ENCODE measurements around the gene SPEM3. TPM values are rescaled to one million over a fixed set of nuclear protein-coding genes. Genes with fewer than 3 reads are reported as not detected.
"Not testable (repeated sequence)": the region's sequence is repeated elsewhere in the genome, so short reads cannot be mapped to it uniquely, and the experiment has no call there.

SPEM3 gene
- total RNA-seq, 4 donors from 2014 or later = not detected

GRCh38 chr17:7480089-7480384, 51.4 kb downstream of the SPEM3 start:
- no peak for TF ChIP-seq CTCF (IDR thresholded peaks at IDR 0.05; ENCODE audit: low read depth)

GRCh38 chr17:7481275-7481674, 52.6 kb downstream of the SPEM3 start, which contains the start of gene SLC35G6:
SLC35G6 (plus strand) TSS chr17:7481446; CDS start chr17:7481517, 71 bp downstream.
- TF ChIP-seq CTCF (IDR thresholded peaks at IDR 0.05; ENCODE audit: low read depth) = not testable (repeated sequence)

Other genes starting within 250 kb of the SPEM3 start
- gene ASGR1, start 249.5 kb upstream of the SPEM3 start, total RNA-seq = 1 to 10 TPM; 2.4 to 5.9 (median 3.8) TPM
- gene DLG4, start 209.0 kb upstream of the SPEM3 start, total RNA-seq = 10 to 100 TPM in 1 of 4 donors, 1 to 10 TPM in 3; 3.3 to 17.0 (median 6.9) TPM
- 1,000 to 10,000 TPM in 1 of 4 donors, 100 to 1,000 TPM in 3; 533 to 1,103 (median 672) TPM for gene ACADVL, start 208.9 kb upstream of the SPEM3 start, total RNA-seq
- 10 to 100 TPM; 23.5 to 36.5 (median 27.1) TPM for gene DVL2, start 194.3 kb upstream of the SPEM3 start, total RNA-seq
- gene PHF23, start 189.4 kb upstream of the SPEM3 start, total RNA-seq = 10 to 100 TPM; 14.5 to 27.6 (median 19.3) TPM
- gene GABARAP, start 186.4 kb upstream of the SPEM3 start, total RNA-seq = 100 to 1,000 TPM; 350 to 658 (median 462) TPM
- 10 to 100 TPM; 71.8 to 86.4 (median 81.1) TPM for gene CTDNEP1, start 177.1 kb upstream of the SPEM3 start, total RNA-seq
- gene ELP5, start 176.6 kb upstream of the SPEM3 start, total RNA-seq = 10 to 100 TPM; 20.7 to 43.4 (median 25.3) TPM
- 10 to 100 TPM in 2 of 4 donors, 1 to 10 TPM in 2; 3.7 to 26.9 (median 13.2) TPM for gene CLDN7, start 166.4 kb upstream of the SPEM3 start, total RNA-seq
- gene SLC2A4, start 147.1 kb upstream of the SPEM3 start, total RNA-seq = 10 to 100 TPM in 2 of 4 donors, 1 to 10 TPM in 2; 5.6 to 91.4 (median 13.8) TPM
- gene YBX2, start 134.2 kb upstream of the SPEM3 start, total RNA-seq = 10 to 100 TPM in 1 of 4 donors, 1 to 10 TPM in 1, under 1 TPM in 2; 0.82 to 14.1 (median 2.0) TPM
- 100 to 1,000 TPM; 144 to 174 (median 153) TPM for gene EIF5A, start 121.2 kb upstream of the SPEM3 start, total RNA-seq
- 10 to 100 TPM; 52.7 to 89.2 (median 75.6) TPM for gene GPS2, start 113.5 kb upstream of the SPEM3 start, total RNA-seq
- gene NEURL4, start 99.5 kb upstream of the SPEM3 start, total RNA-seq = 10 to 100 TPM in 3 of 4 donors, 1 to 10 TPM in 1; 4.9 to 22.6 (median 11.2) TPM
- 1 to 10 TPM; 1.8 to 8.4 (median 4.0) TPM for gene ACAP1, start 92.3 kb upstream of the SPEM3 start, total RNA-seq
- gene KCTD11, start 76.7 kb upstream of the SPEM3 start, total RNA-seq = 10 to 100 TPM in 1 of 4 donors, 1 to 10 TPM in 3; 4.9 to 13.8 (median 7.2) TPM
- not detected for gene TMEM95, start 73.7 kb upstream of the SPEM3 start, total RNA-seq
- 1 to 10 TPM in 3 of 4 donors, under 1 TPM in 1; 0.51 to 1.9 (median 1.1) TPM for gene TNK1, start 47.8 kb upstream of the SPEM3 start, total RNA-seq
- 10 to 100 TPM in 3 of 4 donors, 1 to 10 TPM in 1; 9.1 to 21.3 (median 16.2) TPM for gene PLSCR3, start 34.3 kb upstream of the SPEM3 start, total RNA-seq
- gene TMEM256, start 24.8 kb upstream of the SPEM3 start, total RNA-seq = 100 to 1,000 TPM in 2 of 4 donors, 10 to 100 TPM in 2; 76.7 to 134 (median 109) TPM
- 1 to 10 TPM; 3.1 to 6.8 (median 4.2) TPM for gene NLGN2, start 21.0 kb upstream of the SPEM3 start, total RNA-seq
- not detected for gene SPEM1, start 8.5 kb upstream of the SPEM3 start, total RNA-seq
- gene SPEM2, start 3.2 kb upstream of the SPEM3 start, total RNA-seq = not detected
- 1 to 10 TPM; 2.9 to 7.8 (median 5.9) TPM for gene TMEM102, start 6.6 kb downstream of the SPEM3 start, total RNA-seq
- gene FGF11, start 10.7 kb downstream of the SPEM3 start, total RNA-seq = 1 to 10 TPM in 2 of 4 donors, under 1 TPM in 1, not detected in 1; 0.88 to 1.3 (median 1.2) TPM
- 10 to 100 TPM in 1 of 4 donors, 1 to 10 TPM in 3; 2.4 to 10.4 (median 9.8) TPM for gene CHRNB1, start 16.2 kb downstream of the SPEM3 start, total RNA-seq
- gene ZBTB4, start 50.8 kb downstream of the SPEM3 start, total RNA-seq = 10 to 100 TPM; 34.2 to 58.0 (median 39.3) TPM
- not detected for gene SLC35G6, start 52.6 kb downstream of the SPEM3 start, total RNA-seq
- 100 to 1,000 TPM in 1 of 4 donors, 10 to 100 TPM in 3; 31.1 to 123 (median 58.5) TPM for gene POLR2A, start 55.5 kb downstream of the SPEM3 start, total RNA-seq
- gene TNFSF12, start 120.2 kb downstream of the SPEM3 start, total RNA-seq = 10 to 100 TPM; 21.2 to 61.9 (median 58.7) TPM
- gene TNFSF13, start 129.9 kb downstream of the SPEM3 start, total RNA-seq = 10 to 100 TPM; 22.8 to 69.5 (median 53.1) TPM
- gene SENP3, start 133.1 kb downstream of the SPEM3 start, total RNA-seq = 10 to 100 TPM; 41.6 to 64.7 (median 56.8) TPM
- 100 to 1,000 TPM in 3 of 4 donors, 10 to 100 TPM in 1; 56.9 to 609 (median 149) TPM for gene CD68, start 150.8 kb downstream of the SPEM3 start, total RNA-seq
- 10 to 100 TPM; 53.9 to 94.2 (median 77.7) TPM for gene MPDU1, start 155.0 kb downstream of the SPEM3 start, total RNA-seq
- gene SOX15, start 161.2 kb downstream of the SPEM3 start, total RNA-seq = 1 to 10 TPM in 1 of 4 donors, not detected in 3; 1.0 TPM
- 10 to 100 TPM; 12.2 to 35.0 (median 25.1) TPM for gene FXR2, start 186.0 kb downstream of the SPEM3 start, total RNA-seq
- 100 to 1,000 TPM in 1 of 4 donors, 10 to 100 TPM in 3; 69.6 to 126 (median 85.0) TPM for gene SAT2, start 199.0 kb downstream of the SPEM3 start, total RNA-seq
- gene SHBG, start 201.3 kb downstream of the SPEM3 start, total RNA-seq = 1 to 10 TPM in 2 of 4 donors, under 1 TPM in 2; 0.44 to 2.1 (median 1.1) TPM
- under 1 TPM in 1 of 4 donors, not detected in 3; 0.38 TPM for gene ATP1B2, start 222.1 kb downstream of the SPEM3 start, total RNA-seq